ENCODE measurements around the gene USP49. TPM values are rescaled to one million over a fixed set of nuclear protein-coding genes. Genes with fewer than 3 reads are reported as not detected.

USP49 gene
- total RNA-seq, 2 experiments from 2014 or later = 1.3 TPM

DNA sequence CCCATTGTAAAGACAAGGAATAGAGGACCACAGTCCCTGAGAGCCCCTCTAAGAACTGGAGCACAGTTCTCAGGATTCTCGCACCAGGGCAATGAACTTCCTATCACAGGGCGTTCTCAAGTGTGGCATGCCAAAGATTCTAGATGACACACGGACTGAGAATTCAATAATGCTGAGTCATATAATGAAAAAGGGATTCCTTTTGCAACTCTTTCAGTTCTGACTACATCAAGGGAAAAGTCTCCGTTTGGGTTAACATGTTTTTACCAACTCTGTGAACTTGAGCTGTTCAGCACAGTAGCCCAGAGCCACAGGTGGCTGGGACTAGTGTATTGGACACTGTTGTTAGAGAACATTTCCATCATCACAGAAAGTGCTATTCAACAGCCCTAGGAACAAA is 22.4 kb upstream of the USP49 start:
- DNase-seq (no peak), ATAC-seq (ENCODE audit: poor library complexity) (no peak)
- TF ChIP-seq, protein P1, sequence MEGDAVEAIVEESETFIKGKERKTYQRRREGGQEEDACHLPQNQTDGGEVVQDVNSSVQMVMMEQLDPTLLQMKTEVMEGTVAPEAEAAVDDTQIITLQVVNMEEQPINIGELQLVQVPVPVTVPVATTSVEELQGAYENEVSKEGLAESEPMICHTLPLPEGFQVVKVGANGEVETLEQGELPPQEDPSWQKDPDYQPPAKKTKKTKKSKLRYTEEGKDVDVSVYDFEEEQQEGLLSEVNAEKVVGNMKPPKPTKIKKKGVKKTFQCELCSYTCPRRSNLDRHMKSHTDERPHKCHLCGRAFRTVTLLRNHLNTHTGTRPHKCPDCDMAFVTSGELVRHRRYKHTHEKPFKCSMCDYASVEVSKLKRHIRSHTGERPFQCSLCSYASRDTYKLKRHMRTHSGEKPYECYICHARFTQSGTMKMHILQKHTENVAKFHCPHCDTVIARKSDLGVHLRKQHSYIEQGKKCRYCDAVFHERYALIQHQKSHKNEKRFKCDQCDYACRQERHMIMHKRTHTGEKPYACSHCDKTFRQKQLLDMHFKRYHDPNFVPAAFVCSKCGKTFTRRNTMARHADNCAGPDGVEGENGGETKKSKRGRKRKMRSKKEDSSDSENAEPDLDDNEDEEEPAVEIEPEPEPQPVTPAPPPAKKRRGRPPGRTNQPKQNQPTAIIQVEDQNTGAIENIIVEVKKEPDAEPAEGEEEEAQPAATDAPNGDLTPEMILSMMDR (IDR thresholded peaks at IDR 0.05) = no peak
- peaks cover 23% of the 10 kb centered on the region for H3K4me1 ChIP-seq (ENCODE audit: insufficient read depth, low read length)
- Mint-ChIP-seq H3K36me3 (ENCODE audit: low read depth) (peaks cover 44% of the 10 kb centered on the region), H3K27me3 (no peaks in the 10 kb centered on the region), H3K4me3 (peak overlapping the region; percentile 45), H3K4me1 (ENCODE audit: low read depth) (peaks cover 32% of the 10 kb centered on the region), H3K9me3 (no peaks in the 10 kb centered on the region), H3K27ac (peak overlapping the region; percentile 53)
- peaks cover 29% of the 10 kb centered on the region for H3K36me3 ChIP-seq (ENCODE audit: insufficient read depth, low read length)
- no peaks in the 10 kb centered on the region for H3K27me3 ChIP-seq (ENCODE audit: control insufficient read depth in 1 of 2, insufficient read depth in 2 of 2, low read length in 2 of 2)
- H3K27ac ChIP-seq (ENCODE audit: low read depth in 1 of 2, low read length in 2 of 2) = no peak overlapping the region
- intact Hi-C loops (cut with DNase I, micrococcal nuclease) = loop anchor here in 1 of 2 experiments (1.0 kb wide), 1 partner anchor 126 kb away; no protein-coding TSS in a partner anchor
- no peak overlapping the region for H3K4me3 ChIP-seq (ENCODE audit: low read length)
- H3K9me3 ChIP-seq (ENCODE audit: control insufficient read depth in 1 of 2, insufficient read depth in 1 of 2, low read length in 2 of 2) = no peaks in the 10 kb centered on the region
- ChIA-PET POLR2A (no interaction called here), CTCF (no interaction called here)

DNA sequence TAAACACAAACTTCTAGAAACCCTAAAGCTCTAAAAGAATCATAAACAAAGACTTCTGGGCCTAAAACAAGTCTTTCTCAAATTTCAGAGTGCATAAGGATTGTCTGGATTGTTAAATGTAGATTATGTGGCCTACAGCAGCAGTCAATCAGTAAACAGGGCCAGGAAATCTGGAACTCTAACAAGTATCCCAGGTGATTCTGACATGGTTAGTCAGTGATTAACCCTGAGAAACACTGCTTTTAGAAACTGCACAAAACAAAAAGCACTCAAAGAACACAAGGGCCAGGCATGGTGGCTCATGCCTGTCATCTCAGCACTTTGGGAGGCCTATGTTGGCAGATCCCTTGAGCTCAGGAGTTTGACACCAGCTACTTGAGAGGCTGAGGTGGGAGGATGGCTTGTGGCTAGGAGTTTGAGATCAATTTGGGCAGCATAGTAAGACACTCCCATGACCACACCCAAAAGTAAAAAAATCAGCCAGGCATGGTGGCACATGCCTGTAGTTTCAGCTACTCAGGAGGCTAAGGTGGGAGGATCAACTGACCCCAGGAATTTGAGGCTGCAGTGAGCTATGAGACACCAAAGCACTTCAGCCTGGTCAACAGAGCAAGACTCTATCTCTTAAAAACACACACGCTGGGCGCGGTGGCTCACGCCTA is 19.8 kb upstream of the USP49 start:
- intact Hi-C loops (cut with DNase I, micrococcal nuclease) = no loop called here
- ATAC-seq (ENCODE audit: poor library complexity) = no peak
- H3K4me3 ChIP-seq (ENCODE audit: low read length) = no peak overlapping the region
- CTCF ChIA-PET = interaction anchor here (1.9 kb wide), 1 partner anchor 127 kb away, joined by 5 read pairs; the partner anchor contains the start of gene TOMM6
- no peaks in the 10 kb centered on the region for H3K27me3 Mint-ChIP-seq
- no peak overlapping the region for H3K27ac Mint-ChIP-seq
- no peak overlapping the region for H3K4me3 Mint-ChIP-seq
- H3K9me3 ChIP-seq (ENCODE audit: control insufficient read depth in 1 of 2, insufficient read depth in 1 of 2, low read length in 2 of 2) = no peaks in the 10 kb centered on the region
- no peak for DNase-seq
- H3K27me3 ChIP-seq (ENCODE audit: control insufficient read depth in 1 of 2, insufficient read depth in 2 of 2, low read length in 2 of 2) = no peaks in the 10 kb centered on the region
- POLR2A ChIA-PET = no interaction called here
- peaks cover 29% of the 10 kb centered on the region for H3K36me3 Mint-ChIP-seq (ENCODE audit: low read depth)
- H3K9me3 Mint-ChIP-seq = no peaks in the 10 kb centered on the region
- peaks cover 10% of the 10 kb centered on the region for H3K4me1 Mint-ChIP-seq (ENCODE audit: low read depth)
- peaks cover 30% of the 10 kb centered on the region for H3K36me3 ChIP-seq (ENCODE audit: insufficient read depth, low read length)
- TF ChIP-seq, protein P1 (IDR thresholded peaks at IDR 0.05) = no peak
- peaks cover 6% of the 10 kb centered on the region for H3K4me1 ChIP-seq (ENCODE audit: insufficient read depth, low read length)
- no peak overlapping the region for H3K27ac ChIP-seq (ENCODE audit: low read depth in 1 of 2, low read length in 2 of 2)

DNA sequence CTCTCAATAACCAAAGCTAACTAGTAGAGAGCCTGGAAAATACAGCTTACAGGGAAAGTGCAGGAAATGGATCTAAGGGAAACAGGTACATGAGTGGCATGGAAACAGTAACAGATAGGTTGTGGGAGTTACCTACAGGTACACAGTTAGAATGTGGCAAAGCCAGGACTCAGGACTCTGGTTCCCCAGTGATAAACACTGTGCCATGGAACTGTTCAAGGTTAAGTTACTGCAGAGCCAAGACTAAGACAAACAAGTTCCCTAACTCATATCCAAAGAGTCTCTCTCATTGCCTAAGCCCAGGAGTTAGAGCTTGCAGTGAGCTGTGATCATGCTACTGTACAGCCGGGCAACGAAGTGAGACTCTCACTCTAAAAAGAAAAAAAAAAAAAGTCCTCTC is 19.2 kb upstream of the USP49 start:
- Histone ChIP-seq H3K27ac (ENCODE audit: low read depth in 1 of 2, low read length in 2 of 2) (no peak overlapping the region), H3K36me3 (ENCODE audit: insufficient read depth, low read length) (peaks cover 33% of the 10 kb centered on the region), H3K9me3 (ENCODE audit: control insufficient read depth in 1 of 2, insufficient read depth in 1 of 2, low read length in 2 of 2) (no peaks in the 10 kb centered on the region), H3K4me3 (ENCODE audit: low read length) (no peak overlapping the region), H3K27me3 (ENCODE audit: control insufficient read depth in 1 of 2, insufficient read depth in 2 of 2, low read length in 2 of 2) (no peaks in the 10 kb centered on the region), H3K4me1 (ENCODE audit: insufficient read depth, low read length) (peaks cover 4% of the 10 kb centered on the region)
- Mint-ChIP-seq H3K36me3 (ENCODE audit: low read depth) (peaks cover 32% of the 10 kb centered on the region), H3K27me3 (no peaks in the 10 kb centered on the region), H3K4me1 (ENCODE audit: low read depth) (peaks cover 3% of the 10 kb centered on the region), H3K4me3 (no peak overlapping the region), H3K9me3 (no peaks in the 10 kb centered on the region), H3K27ac (no peak overlapping the region)
- CTCF ChIA-PET = interaction anchor here (1.9 kb wide), 1 partner anchor 127 kb away, joined by 5 read pairs; the partner anchor contains the start of gene TOMM6
- POLR2A ChIA-PET = no interaction called here
- ATAC-seq (ENCODE audit: poor library complexity) = no peak
- intact Hi-C loops (cut with DNase I, micrococcal nuclease) = no loop called here
- DNase-seq = no peak
- TF ChIP-seq, protein P1 (IDR thresholded peaks at IDR 0.05) = no peak

All from CD4-positive, alpha-beta T cell (primary cell).